HG02970 (cell line): ENCODE data around the gene ENO1.

Experiments used
- ATAC-seq: cut with Tn5 transposase; IDR thresholded peaks from one replicate; pipeline ENCODE4 v1.9.1; 2021; ENCODE audit warnings: mild to moderate bottlenecking, moderate library complexity, moderate number of reproducible peaks; ENCODE audit not compliant: unreplicated experiment, low FRiP score

ENO1 gene

DNA sequence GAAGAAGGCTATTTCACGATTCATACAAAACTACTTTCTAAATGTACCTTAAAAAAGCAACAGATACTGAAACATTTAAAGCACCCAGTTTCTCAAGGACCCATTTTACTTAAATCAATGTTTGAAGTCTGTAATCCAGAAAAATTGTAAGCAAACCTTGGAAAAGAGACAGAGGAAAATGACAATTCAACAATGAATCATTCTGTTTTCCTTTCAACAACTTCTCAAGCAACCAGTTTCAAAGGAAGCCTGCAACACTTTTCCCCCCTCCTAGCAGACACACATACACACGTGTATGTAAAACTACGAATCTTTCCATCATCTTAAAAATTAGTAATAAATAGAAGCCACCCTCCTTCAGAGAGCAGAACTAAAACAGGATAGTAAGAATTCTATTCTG lies 62.2 kb downstream of the ENO1 start:
- ATAC-seq = no peak

DNA sequence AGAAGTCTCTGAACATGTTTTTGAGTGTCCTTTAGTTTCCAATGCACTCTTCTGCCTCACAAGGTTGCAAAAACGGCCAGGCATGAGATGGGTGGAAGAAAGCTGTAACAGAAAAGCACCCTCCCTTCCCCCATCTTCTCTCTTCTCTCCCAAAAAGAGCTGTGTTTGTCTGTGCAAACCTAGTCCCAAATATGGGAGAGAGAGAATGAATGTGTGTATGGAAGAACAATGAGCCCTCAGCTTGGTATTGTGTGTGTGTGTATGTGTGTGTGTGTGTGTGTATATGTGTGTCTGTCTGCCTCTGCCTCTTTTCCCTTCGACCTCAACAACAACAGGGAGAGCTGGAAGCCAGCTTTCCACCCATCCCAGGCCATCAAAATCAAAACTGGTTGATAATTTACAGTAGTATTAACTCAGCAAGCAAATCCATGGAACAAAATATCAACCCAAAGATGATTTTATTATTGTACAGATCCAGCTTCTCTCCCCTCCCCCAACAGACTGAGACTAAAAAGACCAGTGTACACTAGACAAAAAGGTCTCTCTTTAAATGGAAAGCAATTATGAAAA lies 62.8 kb downstream of the ENO1 start:
- ATAC-seq = no peak

DNA sequence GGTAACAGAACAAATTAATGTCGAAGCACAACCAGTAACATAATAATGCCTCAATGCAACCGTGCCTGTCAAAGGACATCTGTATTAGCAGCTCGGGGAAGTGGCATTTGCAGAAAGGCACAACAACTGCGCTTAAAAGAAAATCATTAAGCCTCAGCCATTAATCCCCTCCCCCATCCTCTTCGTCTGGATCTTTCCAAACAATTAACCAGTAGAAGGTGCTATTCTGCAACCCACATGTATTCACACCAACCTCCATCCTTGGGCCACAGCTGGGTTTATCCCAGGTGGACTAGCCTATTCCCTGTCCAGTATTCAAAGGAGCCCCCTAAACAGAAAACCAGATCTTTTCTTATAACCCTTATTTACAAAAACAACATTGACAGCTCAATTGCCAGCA lies 63.6 kb downstream of the ENO1 start:
- ATAC-seq = no peak

DNA sequence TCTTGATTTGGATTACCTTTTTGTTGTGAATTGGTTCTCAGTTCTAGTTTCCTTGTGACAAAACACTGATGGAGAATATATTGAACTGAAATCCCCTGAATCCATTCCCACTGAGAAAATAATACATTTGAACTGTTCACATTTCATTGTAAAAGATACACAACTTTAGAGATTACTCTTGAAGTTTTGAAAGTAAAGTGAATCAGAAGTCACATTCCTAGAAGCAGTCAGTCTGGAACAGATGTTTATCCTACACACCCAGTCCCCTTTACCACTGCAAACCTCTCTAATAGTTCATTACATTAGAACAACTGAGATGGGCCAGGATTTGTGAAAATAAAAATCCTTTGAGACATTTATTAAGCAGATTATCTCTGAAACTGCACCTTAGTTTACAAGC lies 64.5 kb downstream of the ENO1 start:
- no peak for ATAC-seq

DNA sequence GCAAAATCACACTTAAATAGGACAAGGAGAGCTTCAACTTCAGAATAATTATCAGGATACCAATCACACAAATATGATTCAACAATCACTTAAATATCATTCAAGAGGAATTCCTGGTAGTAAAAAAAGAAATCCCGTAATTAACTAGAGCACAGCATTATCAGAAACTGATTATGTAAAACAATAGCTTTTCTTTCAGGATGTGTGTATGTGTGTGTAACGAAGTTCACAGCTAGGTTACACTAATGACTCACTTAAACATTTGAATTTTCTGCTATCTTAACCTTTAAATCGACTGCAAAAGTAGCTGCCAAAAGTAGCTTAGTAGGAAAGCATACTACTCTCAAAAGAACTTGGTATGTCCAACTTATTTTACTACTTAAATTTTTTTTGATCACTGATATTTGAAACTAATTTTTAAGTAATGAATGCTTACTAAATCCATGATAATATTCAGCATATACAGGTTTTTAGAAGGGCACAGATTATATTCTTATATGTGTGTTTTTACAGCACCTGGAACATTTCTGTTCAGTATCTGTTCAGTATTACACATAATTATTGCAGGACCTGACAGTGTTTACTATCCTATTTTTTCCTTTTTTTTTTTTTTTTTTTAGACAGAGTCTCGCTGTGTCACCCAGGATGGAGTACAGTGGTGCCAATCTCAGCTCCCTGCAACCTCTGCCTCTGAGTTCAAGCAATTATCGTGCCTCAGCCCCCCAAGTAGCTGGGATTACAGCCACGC lies 65.3 kb downstream of the ENO1 start:
- ATAC-seq = no peak

DNA sequence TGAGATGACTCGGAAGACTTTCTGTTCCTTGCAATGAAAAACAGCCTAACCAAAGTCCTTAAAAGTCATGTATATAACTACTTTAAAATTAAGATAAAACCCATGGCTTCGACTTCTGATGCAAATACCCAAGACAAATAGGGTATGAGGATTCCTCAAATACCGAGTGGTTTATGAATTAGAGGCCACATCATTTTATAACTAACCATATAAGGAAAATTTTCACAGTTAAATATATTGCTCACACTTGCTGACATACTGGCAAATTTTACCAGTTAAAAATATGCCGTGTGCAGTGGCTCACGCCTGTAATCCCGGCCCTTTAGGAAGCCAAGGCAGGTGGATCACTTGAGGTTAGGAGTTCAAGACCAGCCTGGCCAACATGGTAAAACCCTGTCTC lies 66.4 kb downstream of the ENO1 start:
- ATAC-seq = no peak
